GM12878 (cell line): ENCODE measurements around the gene CLCN7. TPM values are rescaled to one million over a fixed set of nuclear protein-coding genes. Genes with fewer than 3 reads are reported as not detected.

Experiments
- ASH2L ChIP-seq: fragments of 300-600, 200-600 bp; sonication (generic); IDR thresholded peaks from 2 replicates; pipeline ENCODE4 v1.6.1; 2017; ENCODE audit warnings: low read depth, mild to moderate bottlenecking, borderline replicate concordance
- CTCF ChIP-seq, 3 experiments: IDR thresholded peaks in 2 of 3; conservative IDR thresholded peaks in 1 of 3; 2 replicates each; pipeline ENCODE4 v1.5.1; 2011; ENCODE audit warnings: low read depth in 3 of 3, low read length in 3 of 3, mild to moderate bottlenecking in 3 of 3, control low read depth in 2 of 3, moderate library complexity in 2 of 3, inconsistent platforms in 1 of 3, mixed read lengths in 1 of 3; ENCODE audit not compliant: control insufficient read depth in 2 of 3, insufficient read depth in 1 of 3; ENCODE audit errors: extremely low read depth in 1 of 3
- DPF2 ChIP-seq: fragments of 450-650 bp; IDR thresholded peaks from 2 replicates; pipeline ENCODE4 v1.6.1; 2017; ENCODE audit warnings: mild to moderate bottlenecking
- ESRRA ChIP-seq: IDR thresholded peaks from 2 replicates; pipeline ENCODE4 v1.6.1; 2012; ENCODE audit warnings: mild to moderate bottlenecking, low read length, improper control_type of control experiment
- HCFC1 ChIP-seq: fragments of 150-350 bp; IDR thresholded peaks from 2 replicates; pipeline ENCODE4 v1.6.1; 2014; ENCODE audit warnings: low read length
- HDAC2 ChIP-seq: fragments of 200-600 bp; sonication (generic); IDR thresholded peaks from 2 replicates; pipeline ENCODE4 v1.6.1; 2017
- HDAC6 ChIP-seq: fragments of 200-600 bp; sonication (generic); IDR thresholded peaks from one replicate; pipeline ENCODE4 v1.8.0; 2017; ENCODE audit warnings: antibody characterized with exemption; ENCODE audit not compliant: unreplicated experiment
- IRF4 ChIP-seq: IDR thresholded peaks from 2 replicates; pipeline ENCODE4 v1.6.1; 2011; ENCODE audit warnings: low read depth, low read length
- KAT2A ChIP-seq: conservative IDR thresholded peaks from 2 replicates; pipeline ENCODE4 v1.6.1; 2011; ENCODE audit warnings: low read depth, low read length; ENCODE audit not compliant: control insufficient read depth
- KLF5 ChIP-seq: fragments of 450-650 bp; IDR thresholded peaks from 2 replicates; pipeline ENCODE4 v1.6.1; 2014; ENCODE audit warnings: mild to moderate bottlenecking; ENCODE audit not compliant: partially characterized antibody
- LARP7 ChIP-seq: fragments of 450-650 bp; IDR thresholded peaks from 2 replicates; pipeline ENCODE4 v1.6.1; 2017; ENCODE audit warnings: mild to moderate bottlenecking
- MYC ChIP-seq: IDR thresholded peaks from 2 replicates; pipeline ENCODE4 v1.6.1; 2011; ENCODE audit warnings: mild to moderate bottlenecking, low read length, moderate library complexity, inconsistent platforms; ENCODE audit not compliant: insufficient read depth, insufficient replicate concordance, insufficient read length, severe bottlenecking
- NFIC ChIP-seq: IDR thresholded peaks from 2 replicates; pipeline ENCODE4 v1.6.1; 2012; ENCODE audit warnings: low read depth, mild to moderate bottlenecking, inconsistent platforms, low read length, moderate library complexity
- POLR2A ChIP-seq: IDR thresholded peaks from 2 replicates; pipeline ENCODE4 v1.6.1; 2011; ENCODE audit warnings: low read depth, mild to moderate bottlenecking, low read length
- POLR2AphosphoS2 ChIP-seq: IDR thresholded peaks from 2 replicates; pipeline ENCODE4 v1.6.1; 2011; ENCODE audit warnings: low read depth, mild to moderate bottlenecking, low read length, improper control_type of control experiment, moderate library complexity
- SMAD5 ChIP-seq: IDR thresholded peaks from 2 replicates; pipeline ENCODE4 v1.6.1; 2016; ENCODE audit warnings: antibody characterized with exemption, low read depth
- SMC3 ChIP-seq: IDR thresholded peaks from 2 replicates; pipeline ENCODE4 v1.6.1; 2011; ENCODE audit warnings: low read length, improper control_type of control experiment, borderline replicate concordance
- SUZ12 ChIP-seq: fragments of 200-600 bp; sonication (generic); IDR thresholded peaks from one replicate; pipeline ENCODE4 v1.6.1; 2018; ENCODE audit warnings: antibody characterized with exemption, mild to moderate bottlenecking; ENCODE audit not compliant: unreplicated experiment
- TCF12 ChIP-seq: IDR thresholded peaks from 2 replicates; pipeline ENCODE4 v1.6.1; 2011; ENCODE audit warnings: low read depth, mild to moderate bottlenecking, low read length
- USF1 ChIP-seq: IDR thresholded peaks from 2 replicates; pipeline ENCODE4 v1.6.1; 2011; ENCODE audit warnings: borderline replicate concordance, low read depth, mild to moderate bottlenecking, moderate library complexity, mixed read lengths, low read length; ENCODE audit not compliant: insufficient read depth; ENCODE audit errors: extremely low read length
- YBX1 ChIP-seq: fragments of 450-650 bp; IDR thresholded peaks from 2 replicates; pipeline ENCODE4 v1.6.1; 2016; ENCODE audit warnings: antibody characterized with exemption
- ZBTB33 ChIP-seq: fragments of 450-650 bp; IDR thresholded peaks from 2 replicates; pipeline ENCODE4 v1.6.1; 2017; ENCODE audit warnings: mild to moderate bottlenecking
- ZBTB40 ChIP-seq: fragments of 450-650 bp; IDR thresholded peaks from 2 replicates; pipeline ENCODE4 v1.6.1; 2016; ENCODE audit warnings: mild to moderate bottlenecking, moderate library complexity, borderline replicate concordance
- ZNF207 ChIP-seq: fragments of 450-650 bp; IDR thresholded peaks from 2 replicates; pipeline ENCODE4 v1.6.1; 2014; ENCODE audit warnings: antibody characterized with exemption, mild to moderate bottlenecking, borderline replicate concordance
- ZNF622 ChIP-seq: fragments of 450-650 bp; IDR thresholded peaks from 2 replicates; pipeline ENCODE4 v1.6.1; 2017; ENCODE audit warnings: mild to moderate bottlenecking, inconsistent platforms
- polyA plus RNA-seq, 11 experiments: library from polyadenylated mRNA; depleted of rRNA in 4 of 11; unstranded in 6 of 11; stranded (reverse) in 5 of 11; fragments of >200 nt; fragmentation: Nextera tagmentation in 4 of 11; fragmentation: Illumina TruSeq in 1 of 11; extraction: Ambion mirVana in 4 of 11; extraction: Trizol in 1 of 11; gene quantifications; 1 replicate in 1 of 11; 2 replicates in 10 of 11; pipeline versions ENCODE4 v1.2.1 to v1.2.3, GENCODE V29; 2011 to 2016; ENCODE audit warnings: inconsistent platforms in 2 of 11, missing spikeins in 2 of 11, low read depth in 1 of 11
- total RNA-seq, 4 experiments: library from RNA; depleted of rRNA in 3 of 4; stranded (reverse); fragments of >200 nt in 3 of 4; fragmentation: Illumina TruSeq in 1 of 4; extraction: Trizol in 1 of 4; gene quantifications; 2 replicates each; pipeline versions ENCODE4 v1.2.1 to v1.2.3, GENCODE V29; 2013 to 2021

Gene CLCN7
- total and polyA plus RNA-seq, 10 of the 15 experiments (the other 5 are each of a cell fraction or from before 2014, with no cell fraction given): 0.04 to 62.5 (median 19.9) TPM

GRCh38 chr16:1469693-1470201 lies 5.1 kb downstream of the CLCN7 start (continued):
- TF ChIP-seq NFIC: 0 out of 2 replicates have a peak, but pooled peaks have one; percentile 45
- no peak for TF ChIP-seq MYC
- no peak for TF ChIP-seq HCFC1
- no peak for TF ChIP-seq ZNF622
- TF ChIP-seq HDAC6: no peak
- TF ChIP-seq ZNF207: no peak
- TF ChIP-seq IRF4: no peak
- TF ChIP-seq SMC3: no peak
- no peak for TF ChIP-seq ZBTB33
- no peak for TF ChIP-seq HDAC2
- no peak for TF ChIP-seq KLF5
- TF ChIP-seq LARP7: no peak
- TF ChIP-seq KAT2A: no peak
- TF ChIP-seq ZBTB40: no peak
- no peak for TF ChIP-seq POLR2AphosphoS2
- no peak for TF ChIP-seq USF1
- no peak for TF ChIP-seq SUZ12
- no peak for TF ChIP-seq SMAD5
- no peak for TF ChIP-seq CTCF (IDR thresholded peaks at IDR 0.05 in 2 of 3, conservative IDR thresholded peaks at IDR 0.05 in 1 of 3; ENCODE audit: control insufficient read depth in 2 of 3, extremely low read depth in 1 of 3, insufficient read depth in 1 of 3, low read depth in 3 of 3, low read length in 3 of 3)
- TF ChIP-seq POLR2A: peak; percentile 55; the same call in 1 of the 2 replicates
- peak; percentile 53; the same call in 1 of the 2 replicates for TF ChIP-seq TCF12
- no peak for TF ChIP-seq ESRRA
- TF ChIP-seq ASH2L: no peak
- no peak for TF ChIP-seq YBX1
- TF ChIP-seq DPF2: no peak
